ENCODE measurements around the gene NUDT14.

- TF ChIP-seq CTCF (IDR thresholded peaks at IDR 0.05) = no peak
- TF ChIP-seq, protein P1, sequence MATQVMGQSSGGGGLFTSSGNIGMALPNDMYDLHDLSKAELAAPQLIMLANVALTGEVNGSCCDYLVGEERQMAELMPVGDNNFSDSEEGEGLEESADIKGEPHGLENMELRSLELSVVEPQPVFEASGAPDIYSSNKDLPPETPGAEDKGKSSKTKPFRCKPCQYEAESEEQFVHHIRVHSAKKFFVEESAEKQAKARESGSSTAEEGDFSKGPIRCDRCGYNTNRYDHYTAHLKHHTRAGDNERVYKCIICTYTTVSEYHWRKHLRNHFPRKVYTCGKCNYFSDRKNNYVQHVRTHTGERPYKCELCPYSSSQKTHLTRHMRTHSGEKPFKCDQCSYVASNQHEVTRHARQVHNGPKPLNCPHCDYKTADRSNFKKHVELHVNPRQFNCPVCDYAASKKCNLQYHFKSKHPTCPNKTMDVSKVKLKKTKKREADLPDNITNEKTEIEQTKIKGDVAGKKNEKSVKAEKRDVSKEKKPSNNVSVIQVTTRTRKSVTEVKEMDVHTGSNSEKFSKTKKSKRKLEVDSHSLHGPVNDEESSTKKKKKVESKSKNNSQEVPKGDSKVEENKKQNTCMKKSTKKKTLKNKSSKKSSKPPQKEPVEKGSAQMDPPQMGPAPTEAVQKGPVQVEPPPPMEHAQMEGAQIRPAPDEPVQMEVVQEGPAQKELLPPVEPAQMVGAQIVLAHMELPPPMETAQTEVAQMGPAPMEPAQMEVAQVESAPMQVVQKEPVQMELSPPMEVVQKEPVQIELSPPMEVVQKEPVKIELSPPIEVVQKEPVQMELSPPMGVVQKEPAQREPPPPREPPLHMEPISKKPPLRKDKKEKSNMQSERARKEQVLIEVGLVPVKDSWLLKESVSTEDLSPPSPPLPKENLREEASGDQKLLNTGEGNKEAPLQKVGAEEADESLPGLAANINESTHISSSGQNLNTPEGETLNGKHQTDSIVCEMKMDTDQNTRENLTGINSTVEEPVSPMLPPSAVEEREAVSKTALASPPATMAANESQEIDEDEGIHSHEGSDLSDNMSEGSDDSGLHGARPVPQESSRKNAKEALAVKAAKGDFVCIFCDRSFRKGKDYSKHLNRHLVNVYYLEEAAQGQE (IDR thresholded peaks at IDR 0.05; ENCODE audit: insufficient read depth in 1 of 2, low read depth in 2 of 2, low read length in 1 of 2) = no peak
These were observed 49.9 kb downstream of the NUDT14 start for GRCh38 chr14:105131241-105131640.
